Measurements from ENCODE around the gene C12orf42. TPM values are rescaled to one million over a fixed set of nuclear protein-coding genes. Genes with fewer than 3 reads are reported as not detected.

C12orf42 gene
- total and polyA plus RNA-seq, 9 donors: not detected

DNA sequence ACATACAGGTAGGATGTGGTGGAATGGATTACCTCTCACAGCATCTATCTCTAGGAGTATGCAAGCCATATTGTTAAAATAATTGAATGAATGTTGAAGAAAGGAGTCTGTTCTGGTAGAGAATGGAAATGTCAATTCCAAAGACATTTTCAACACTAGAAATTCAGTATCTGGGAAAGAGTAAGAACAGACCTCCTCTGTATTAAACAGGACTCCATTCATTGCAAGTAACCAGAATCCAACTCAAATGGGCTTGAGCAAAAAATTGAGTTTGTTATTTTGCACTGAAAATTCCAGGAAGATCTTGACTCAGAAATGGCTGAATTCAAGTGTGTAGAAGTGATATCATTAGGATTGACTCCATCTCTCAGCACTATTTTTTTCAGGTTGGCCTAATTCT, 168.1 kb downstream of the C12orf42 start:
- Histone ChIP-seq H3K4me3 (no peak overlapping the region), H3K27me3 (no peaks in the 10 kb centered on the region), H3K4me1 (ENCODE audit: insufficient read depth) (no peaks in the 10 kb centered on the region), H3K36me3 (no peaks in the 10 kb centered on the region), H3K9me3 (no peaks in the 10 kb centered on the region), H3K27ac (no peak overlapping the region)
- DNase-seq: no peak
- TF ChIP-seq, protein P1, sequence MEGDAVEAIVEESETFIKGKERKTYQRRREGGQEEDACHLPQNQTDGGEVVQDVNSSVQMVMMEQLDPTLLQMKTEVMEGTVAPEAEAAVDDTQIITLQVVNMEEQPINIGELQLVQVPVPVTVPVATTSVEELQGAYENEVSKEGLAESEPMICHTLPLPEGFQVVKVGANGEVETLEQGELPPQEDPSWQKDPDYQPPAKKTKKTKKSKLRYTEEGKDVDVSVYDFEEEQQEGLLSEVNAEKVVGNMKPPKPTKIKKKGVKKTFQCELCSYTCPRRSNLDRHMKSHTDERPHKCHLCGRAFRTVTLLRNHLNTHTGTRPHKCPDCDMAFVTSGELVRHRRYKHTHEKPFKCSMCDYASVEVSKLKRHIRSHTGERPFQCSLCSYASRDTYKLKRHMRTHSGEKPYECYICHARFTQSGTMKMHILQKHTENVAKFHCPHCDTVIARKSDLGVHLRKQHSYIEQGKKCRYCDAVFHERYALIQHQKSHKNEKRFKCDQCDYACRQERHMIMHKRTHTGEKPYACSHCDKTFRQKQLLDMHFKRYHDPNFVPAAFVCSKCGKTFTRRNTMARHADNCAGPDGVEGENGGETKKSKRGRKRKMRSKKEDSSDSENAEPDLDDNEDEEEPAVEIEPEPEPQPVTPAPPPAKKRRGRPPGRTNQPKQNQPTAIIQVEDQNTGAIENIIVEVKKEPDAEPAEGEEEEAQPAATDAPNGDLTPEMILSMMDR (IDR thresholded peaks at IDR 0.05): no peak
- TF ChIP-seq EP300 (IDR thresholded peaks at IDR 0.05): no peak
- no peak for TF ChIP-seq POLR2A (IDR thresholded peaks at IDR 0.05)
- intact Hi-C loops (cut with DNase I): no loop called here

DNA sequence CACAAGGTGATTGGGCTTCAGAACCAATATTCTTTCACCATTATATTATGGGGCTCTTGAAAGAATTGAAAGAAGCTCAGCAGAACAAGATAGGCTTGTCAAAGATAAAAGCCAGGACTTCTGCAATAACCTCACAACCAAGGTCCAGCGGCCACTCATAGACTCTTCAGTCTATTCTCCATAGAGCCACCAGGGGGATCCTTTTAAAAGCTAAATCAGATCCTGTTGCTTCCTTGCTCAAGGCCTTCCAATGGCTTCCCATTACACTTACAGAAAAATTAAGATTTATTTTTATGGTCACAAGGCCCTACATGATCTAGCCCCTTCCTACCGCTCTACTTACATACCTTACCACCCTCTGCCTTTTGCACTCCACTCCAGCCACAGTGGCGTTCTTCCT, 169.6 kb downstream of the C12orf42 start:
- intact Hi-C loops (cut with DNase I): no loop called here
- DNase-seq: no peak
- TF ChIP-seq, protein P1 (IDR thresholded peaks at IDR 0.05): no peak
- Histone ChIP-seq H3K9me3 (no peaks in the 10 kb centered on the region), H3K4me1 (ENCODE audit: insufficient read depth) (no peaks in the 10 kb centered on the region), H3K36me3 (no peaks in the 10 kb centered on the region), H3K27me3 (no peaks in the 10 kb centered on the region), H3K27ac (no peak overlapping the region), H3K4me3 (no peak overlapping the region)
- WGBS, 3 donors: 82 to 90% (median 86%) methylated on average over 3 of the region's 3 CpGs

DNA sequence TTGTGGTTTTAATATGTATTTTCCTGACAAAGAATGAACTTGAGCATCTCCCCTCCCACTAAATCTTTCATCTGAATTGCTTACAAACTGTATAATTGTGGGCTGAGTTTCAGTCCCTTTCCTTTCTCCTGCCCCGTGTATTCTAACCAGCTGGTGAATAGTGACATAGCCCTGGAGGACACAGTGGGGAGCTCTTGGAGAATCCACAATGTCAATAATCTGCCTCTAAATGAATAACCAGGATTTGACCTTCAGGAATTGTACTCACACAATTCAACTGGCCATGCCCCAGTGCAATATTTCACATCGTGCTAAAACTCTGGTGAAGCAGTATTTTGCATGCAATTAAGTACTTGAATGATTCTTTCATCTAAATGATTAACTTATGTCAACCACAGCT, 177.2 kb downstream of the C12orf42 start:
- Histone ChIP-seq H3K27ac (no peak overlapping the region), H3K4me3 (no peak overlapping the region), H3K9me3 (no peaks in the 10 kb centered on the region), H3K4me1 (ENCODE audit: insufficient read depth) (no peaks in the 10 kb centered on the region), H3K27me3 (no peaks in the 10 kb centered on the region), H3K36me3 (no peaks in the 10 kb centered on the region)
- no peak for DNase-seq
- 52 to 65% (median 58%) methylated on average over 2 of the region's 2 CpGs for WGBS, 3 donors
- intact Hi-C loops (cut with DNase I): no loop called here
- TF ChIP-seq, protein P1 (IDR thresholded peaks at IDR 0.05): no peak
- TF ChIP-seq POLR2A (IDR thresholded peaks at IDR 0.05): no peak
- no peak for TF ChIP-seq EP300 (IDR thresholded peaks at IDR 0.05)

DNA sequence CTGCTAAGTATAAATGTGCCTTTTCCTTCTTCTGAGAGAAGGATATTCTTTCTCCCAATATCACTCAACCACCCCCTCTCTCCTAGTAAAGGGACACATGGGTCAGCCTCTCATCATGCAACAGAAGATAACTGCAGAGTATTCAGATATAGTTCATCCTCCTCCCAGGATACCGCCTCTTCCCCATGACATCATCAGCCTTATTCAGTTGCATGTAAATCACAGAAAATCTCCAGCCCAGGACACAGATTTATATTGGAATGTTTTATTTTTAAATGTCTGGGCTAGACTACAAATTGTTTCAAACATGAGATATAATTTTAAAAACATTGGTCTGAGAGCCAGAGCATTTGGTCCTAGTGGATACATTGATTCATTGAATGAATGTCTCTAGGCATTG, 178.5 kb downstream of the C12orf42 start:
- no peaks in the 10 kb centered on the region for H3K36me3 ChIP-seq
- no peaks in the 10 kb centered on the region for H3K4me1 ChIP-seq (ENCODE audit: insufficient read depth)
- H3K27ac ChIP-seq: no peak overlapping the region
- intact Hi-C loops (cut with DNase I): no loop called here
- 69 to 86% (median 75%) methylated on average over 1 of the region's 1 CpG for WGBS, 3 donors
- H3K27me3 ChIP-seq: no peaks in the 10 kb centered on the region
- no peak for TF ChIP-seq EP300 (IDR thresholded peaks at IDR 0.05)
- no peak for TF ChIP-seq POLR2A (IDR thresholded peaks at IDR 0.05)
- TF ChIP-seq, protein P1 (IDR thresholded peaks at IDR 0.05): no peak
- H3K4me3 ChIP-seq: no peak overlapping the region
- no peak for DNase-seq
- no peaks in the 10 kb centered on the region for H3K9me3 ChIP-seq

DNA sequence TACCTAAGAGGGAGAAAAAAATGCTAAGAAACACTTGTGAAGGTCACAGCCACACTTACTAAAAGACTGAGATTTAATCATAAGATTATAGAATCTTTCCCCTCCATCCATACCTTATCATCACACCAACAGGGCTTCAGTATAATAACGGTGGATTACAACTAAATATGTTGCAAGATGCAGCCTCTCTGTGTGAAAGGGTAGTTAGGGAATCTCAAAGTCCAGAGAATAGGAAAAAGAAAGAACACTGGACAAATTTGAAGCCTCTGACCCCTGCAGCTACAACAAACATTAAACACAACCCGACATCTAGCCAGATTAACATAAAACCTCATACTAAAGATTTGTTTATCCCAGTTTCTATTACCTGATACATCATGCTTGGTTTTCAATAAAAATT, 181.0 kb downstream of the C12orf42 start:
- intact Hi-C loops (cut with DNase I): no loop called here
- H3K4me1 ChIP-seq (ENCODE audit: insufficient read depth): no peaks in the 10 kb centered on the region
- 73 to 95% (median 75%) methylated on average over 2 of the region's 2 CpGs for WGBS, 3 donors

More for the DNA sequence above, 181.0 kb downstream of the C12orf42 start:
- TF ChIP-seq POLR2A (IDR thresholded peaks at IDR 0.05) (no peak), EP300 (IDR thresholded peaks at IDR 0.05) (no peak)
- TF ChIP-seq, protein P1 (IDR thresholded peaks at IDR 0.05): no peak
- Histone ChIP-seq H3K27me3 (no peaks in the 10 kb centered on the region), H3K36me3 (no peaks in the 10 kb centered on the region), H3K4me3 (no peak overlapping the region), H3K27ac (no peak overlapping the region), H3K9me3 (no peaks in the 10 kb centered on the region)
- no peak for DNase-seq
